Smooth muscle cell (in vitro differentiated cells): ENCODE data around the gene FAM136A. TPM values are rescaled to one million over a fixed set of nuclear protein-coding genes. Genes with fewer than 3 reads are reported as not detected.
A peak's percentile ranks its signal among the peaks of the same experiment; 100 is the strongest.

Source experiments
- DNase-seq: peaks from one replicate; lab custom pipeline; 2025; ENCODE audit not compliant: unreplicated experiment; lab: John Stamatoyannopoulos, UW
- H2AFZ ChIP-seq: fragments of 200-600 bp; sonication (generic); 2 replicates; pipeline ENCODE4 v1.6.0; 2016; ENCODE audit warnings: antibody characterized with exemption, low read depth, mild to moderate bottlenecking
- H3F3A ChIP-seq: fragments of 200-600 bp; sonication (generic); 2 replicates; pipeline ENCODE4 v1.6.0; 2017; ENCODE audit warnings: antibody characterized with exemption, low read depth
- H3K27ac ChIP-seq: fragments of 200-600 bp; sonication (generic); 2 replicates; pipeline ENCODE4 v1.5.1; 2016; ENCODE audit warnings: low read depth, mild to moderate bottlenecking
- H3K27me3 ChIP-seq: fragments of 200-600 bp; sonication (generic); 2 replicates; pipeline ENCODE4 v1.6.1; 2016; ENCODE audit warnings: low read depth, mild to moderate bottlenecking
- H3K36me3 ChIP-seq: fragments of 200-600 bp; sonication (generic); 2 replicates; pipeline ENCODE4 v1.5.1; 2016; ENCODE audit warnings: low read depth
- H3K4me1 ChIP-seq: fragments of 200-600 bp; sonication (generic); 2 replicates; pipeline ENCODE4 v1.5.1; 2016; ENCODE audit warnings: low read depth
- H3K4me2 ChIP-seq: fragments of 200-600 bp; sonication (generic); 2 replicates; pipeline ENCODE4 v1.6.0; 2016; ENCODE audit warnings: mild to moderate bottlenecking
- H3K4me3 ChIP-seq: fragments of 200-600 bp; sonication (generic); 2 replicates; pipeline ENCODE4 v1.5.1; 2016; ENCODE audit warnings: mild to moderate bottlenecking
- H3K79me2 ChIP-seq: fragments of 200-600 bp; sonication (generic); 2 replicates; pipeline ENCODE4 v1.6.0; 2016; ENCODE audit warnings: low read depth, mild to moderate bottlenecking
- H3K9ac ChIP-seq: fragments of 200-600 bp; sonication (generic); 2 replicates; pipeline ENCODE4 v1.6.0; 2016; ENCODE audit warnings: low read depth
- H3K9me3 ChIP-seq: fragments of 200-600 bp; sonication (generic); replicated peaks from 2 replicates; pipeline ENCODE4 v1.5.1; 2016; ENCODE audit warnings: low read depth
- H4K20me1 ChIP-seq: fragments of 200-600 bp; sonication (generic); 2 replicates; pipeline ENCODE4 v1.6.0; 2016; ENCODE audit warnings: low read depth
- CTCF ChIP-seq: fragments of 200-600 bp; sonication (generic); IDR thresholded peaks from 2 replicates; pipeline ENCODE4 v1.5.1; 2017; ENCODE audit warnings: borderline replicate concordance, mild to moderate bottlenecking, antibody characterized with exemption; ENCODE audit not compliant: insufficient read depth, poor library complexity, severe bottlenecking
- WGBS: methylation state at CpG from one replicate; pipeline ENCODE4 v1.1.7; 2016; ENCODE audit warnings: low lambda C conversion rate; 5-methylcytosine and 5-hydroxymethylcytosine counted together
- microRNA counts: library from miRNA; unstranded; fragments of <30 nt; microRNA quantifications from one replicate; lab custom pipeline; 2016
- microRNA-seq: library from miRNA; unstranded; fragments of <30 nt; microRNA quantifications from one replicate; pipeline ENCODE4, GENCODE V29; 2016; ENCODE audit warnings: borderline number of aligned reads
- polyA plus RNA-seq: library from polyadenylated mRNA; unstranded; fragments of >200 nt; fragmentation: Nextera tagmentation; extraction: Ambion mirVana; gene quantifications from 2 replicates; pipeline ENCODE4 v1.2.1, GENCODE V29; 2016
- small RNA-seq: library from RNA; depleted of rRNA; stranded (forward); fragments of <200 nt; gene quantifications from one replicate; pipeline ENCODE3, GENCODE V24; 2014
- total RNA-seq: library from RNA; depleted of rRNA; stranded (reverse); fragments of >200 nt; gene quantifications from 2 replicates; pipeline ENCODE4 v1.2.3, GENCODE V29; 2014

Gene FAM136A
- total and polyA plus RNA-seq, 2 experiments from 2014 or later = 24.4 to 26.6 TPM

- H4K20me1 ChIP-seq = peaks cover 19% of the 10 kb centered on the region
- H2AFZ ChIP-seq = no peak overlapping the region
- H3F3A ChIP-seq = peaks cover 10% of the 10 kb centered on the region
- H3K36me3 ChIP-seq = no peaks in the 10 kb centered on the region
- peaks cover 16% of the 10 kb centered on the region for H3K4me1 ChIP-seq
- TF ChIP-seq CTCF = no peak
- no peaks in the 10 kb centered on the region for H3K27me3 ChIP-seq
- 92% methylated on average over 16 of the region's 16 CpGs for WGBS
- no peak overlapping the region for H3K4me3 ChIP-seq
- H3K27ac ChIP-seq = no peak overlapping the region
- DNase-seq = no peak
- no peak overlapping the region for H3K9ac ChIP-seq
- no peaks in the 10 kb centered on the region for H3K9me3 ChIP-seq
- H3K4me2 ChIP-seq = no peak overlapping the region
- H3K79me2 ChIP-seq = peaks cover 26% of the 10 kb centered on the region
These were observed 51.4 kb downstream of the FAM136A start for GRCh38 chr2:70250434-70250833.

- no peaks in the 10 kb centered on the region for H3K9me3 ChIP-seq
- under 1% methylated on average over 47 of the region's 47 CpGs for WGBS
- H3K4me2 ChIP-seq = peak within 1 kb of the TSS; percentile 100
- peak within 1 kb of the TSS; percentile 79 for H3K4me3 ChIP-seq
- peak within 1 kb of the TSS; percentile 98 for H3K9ac ChIP-seq
- peak within 1 kb of the TSS; percentile 95 for H3K27ac ChIP-seq
- H3K27me3 ChIP-seq = no peaks in the 10 kb centered on the region
- peak within 1 kb of the TSS; percentile 57 for H2AFZ ChIP-seq
- DNase-seq = peak; percentile 93
- H3K36me3 ChIP-seq = no peaks in the 10 kb centered on the region
- no peak for TF ChIP-seq CTCF
- H3K79me2 ChIP-seq = peaks cover 47% of the 10 kb centered on the region
- peaks cover 36% of the 10 kb centered on the region for H3K4me1 ChIP-seq
- peaks cover 10% of the 10 kb centered on the region for H3F3A ChIP-seq
- peaks cover 40% of the 10 kb centered on the region for H4K20me1 ChIP-seq
These were observed 53.6 kb downstream of the FAM136A start, which contains the start of gene TIA1 for GRCh38 chr2:70248181-70248847. TSS of gene TIA1 (minus strand) at chr2:70248628. CDS start at chr2:70248430, 198 bp downstream.

GRCh38 chr2:70247364-70248180 lies 54.3 kb downstream of the FAM136A start:
- peaks cover 36% of the 10 kb centered on the region for H3K4me1 ChIP-seq
- no peaks in the 10 kb centered on the region for H3K36me3 ChIP-seq
- peak overlapping the region; percentile 100 for H3K4me2 ChIP-seq
- WGBS = under 1% methylated on average over 20 of the region's 20 CpGs
- DNase-seq = no peak
- H3K9me3 ChIP-seq = no peaks in the 10 kb centered on the region
- TF ChIP-seq CTCF = no peak
- peaks cover 54% of the 10 kb centered on the region for H3K79me2 ChIP-seq
- H3K4me3 ChIP-seq = peak overlapping the region; percentile 79
- H3K9ac ChIP-seq = peak overlapping the region; percentile 98
- peaks cover 48% of the 10 kb centered on the region for H4K20me1 ChIP-seq
- H3K27ac ChIP-seq = peak overlapping the region; percentile 95
- peaks cover 10% of the 10 kb centered on the region for H3F3A ChIP-seq
- H2AFZ ChIP-seq = peak overlapping the region; percentile 57
- H3K27me3 ChIP-seq = no peaks in the 10 kb centered on the region

MicroRNAs within 50 kb of the gene (microRNA counts, 767-probe panel; counts per million panel counts)
- 183 counts per million for microRNA hsa-miR-1285-3p (lab: Ali Mortazavi, UCI)

Small RNAs within 50 kb of the gene (microRNA-seq; reads per million reads assigned to microRNA genes)
- gene MIR1285-2 = not detected

Small RNAs within 50 kb of the gene (small RNA-seq; reads per million reads assigned to genes)
- gene AC016700.2 = not detected
- not detected for gene MIR1285-2

Other genes with a start within 250 kb of the FAM136A start
- gene PCBP1, start 214.6 kb downstream of the FAM136A start, total RNA-seq = 90.7 and 109 TPM in 2 replicates
- gene PCBP1, start 214.6 kb downstream of the FAM136A start, polyA plus RNA-seq = 145 and 150 TPM in 2 replicates
- gene C2orf42, start 111.0 kb downstream of the FAM136A start, total RNA-seq = 9.4 and 15.2 TPM in 2 replicates
- 7.2 and 7.8 TPM in 2 replicates for gene C2orf42, start 111.0 kb downstream of the FAM136A start, polyA plus RNA-seq
- gene TIA1, start 53.4 kb downstream of the FAM136A start, total RNA-seq = 153 and 177 TPM in 2 replicates
- gene TIA1, start 53.4 kb downstream of the FAM136A start, polyA plus RNA-seq = 54.2 and 56.9 TPM in 2 replicates
- 51.2 and 53.4 TPM in 2 replicates for gene PCYOX1, start 43.9 kb downstream of the FAM136A start, total RNA-seq
- gene PCYOX1, start 43.9 kb downstream of the FAM136A start, polyA plus RNA-seq = 36.4 and 46.2 TPM in 2 replicates
- 281 and 284 TPM in 2 replicates for gene SNRPG, start 8.3 kb downstream of the FAM136A start, total RNA-seq
- gene SNRPG, start 8.3 kb downstream of the FAM136A start, polyA plus RNA-seq = 343 and 347 TPM in 2 replicates